CD4-positive, alpha-beta T cell treated with Interleukin-12 subunit alpha and Interleukin-12 subunit beta, for 1 hour (primary cell): ENCODE data around the gene WRAP53.

Experiments used
- DNase-seq: peaks from one replicate; pipeline ENCODE4 v3.0.0-alpha.2; 2020

The WRAP53 gene

DNA sequence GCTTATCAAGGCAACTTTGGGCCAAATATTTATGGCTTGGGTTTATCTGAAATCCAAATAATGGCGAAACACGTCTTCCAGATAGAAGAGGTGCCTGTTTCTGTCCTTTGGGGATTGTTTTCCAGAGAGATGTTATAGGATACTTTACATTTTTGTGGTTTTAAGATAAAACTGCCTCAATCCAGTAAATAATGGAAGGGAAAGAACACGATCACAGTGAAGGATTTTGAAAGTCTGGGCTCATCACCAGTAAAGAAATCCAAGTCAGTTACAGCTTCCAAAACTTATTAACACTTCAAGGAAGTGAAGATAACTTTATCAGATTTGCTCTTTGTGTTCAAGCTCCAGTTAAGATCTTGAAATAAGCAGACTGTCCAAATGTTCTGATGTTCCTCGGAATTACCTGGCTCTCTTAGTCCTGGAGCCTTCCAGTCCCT is 59.4 kb downstream of the WRAP53 start:
- no peak for DNase-seq

DNA sequence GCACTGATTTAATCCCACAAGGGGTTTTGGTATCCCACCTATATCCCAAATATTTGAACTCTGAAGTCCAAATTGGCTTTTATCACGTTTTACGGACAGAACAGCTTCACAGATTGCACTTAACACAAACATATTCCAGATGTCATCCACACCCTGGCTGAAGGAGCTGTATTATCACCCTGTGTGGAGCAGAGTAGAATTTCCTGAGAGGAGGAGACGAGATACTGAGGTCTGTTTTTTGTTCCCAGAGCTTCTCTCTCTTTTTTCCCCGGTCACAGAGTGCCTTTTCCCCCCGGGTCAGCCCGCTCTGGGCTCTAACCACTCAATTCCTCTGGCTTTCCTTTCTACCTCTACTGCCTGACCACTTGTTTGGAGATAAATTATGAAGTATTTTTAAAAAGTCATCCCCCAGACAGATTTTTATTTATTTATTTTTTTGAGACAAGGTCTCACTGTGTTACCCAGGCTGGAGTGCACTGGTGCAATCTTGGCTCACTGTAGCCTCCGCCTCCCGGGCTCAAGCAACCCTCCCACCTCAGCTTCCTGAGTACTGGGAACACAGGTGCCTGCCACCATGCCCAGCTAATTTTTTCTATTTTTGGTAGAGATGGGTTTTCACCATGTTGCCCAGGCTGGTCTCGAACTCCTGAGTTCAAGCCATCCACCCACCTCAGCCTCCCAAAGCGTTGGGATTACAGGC is 59.9 kb downstream of the WRAP53 start:
- DNase-seq: no peak

DNA sequence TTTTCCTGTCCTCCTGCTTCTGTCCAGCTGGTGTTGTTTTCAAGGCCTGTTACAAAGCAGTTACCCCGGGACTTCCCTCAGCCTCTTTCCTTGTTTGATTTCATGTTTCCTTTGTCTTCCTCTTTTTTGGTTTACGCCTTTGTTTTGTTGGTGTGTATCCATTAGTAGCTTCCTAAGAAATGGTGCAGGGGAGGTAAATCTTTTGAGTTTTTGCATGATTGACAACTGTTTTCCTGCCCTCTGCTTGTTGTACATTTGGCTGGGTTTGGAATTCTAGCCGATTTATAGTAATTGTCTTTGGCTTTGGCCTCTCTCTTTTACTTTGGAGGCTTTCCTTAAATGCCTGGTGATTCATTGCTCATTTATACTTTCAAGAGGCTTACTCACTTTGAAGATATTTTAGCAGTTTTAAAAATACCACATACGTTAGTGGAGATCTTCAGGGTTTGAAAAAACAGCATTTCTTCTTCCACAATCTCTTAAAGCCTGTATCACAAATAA is 62.1 kb downstream of the WRAP53 start:
- DNase-seq: no peak
